Measurements from ENCODE around the gene MTPN. TPM values are rescaled to one million over a fixed set of nuclear protein-coding genes. Genes with fewer than 3 reads are reported as not detected.

The MTPN gene
- total RNA-seq, 1 donor from 2014 or later = 148 TPM

DNA sequence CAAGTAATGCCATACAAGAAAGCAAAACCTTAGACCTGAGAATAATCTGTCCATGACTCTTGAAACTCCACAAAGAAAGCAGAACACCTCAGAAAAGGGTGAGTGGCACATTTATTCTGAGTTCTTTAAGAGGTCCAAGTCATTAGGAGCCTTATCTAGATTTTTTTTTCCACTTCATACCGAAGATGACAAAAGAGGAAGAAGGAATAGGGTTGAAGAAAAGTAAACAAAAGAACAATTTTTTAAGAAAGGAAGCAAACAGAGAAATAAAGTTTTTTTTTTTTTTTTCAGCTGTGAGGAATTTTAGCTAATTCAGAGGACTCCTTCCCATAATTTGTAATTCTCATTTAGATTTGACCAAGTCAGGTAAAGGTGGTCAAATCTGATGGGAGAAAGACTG is 13.1 kb upstream of the MTPN start:
- DNase-seq (ENCODE audit: extremely low read depth, low read depth, low spot score) = no peak

DNA sequence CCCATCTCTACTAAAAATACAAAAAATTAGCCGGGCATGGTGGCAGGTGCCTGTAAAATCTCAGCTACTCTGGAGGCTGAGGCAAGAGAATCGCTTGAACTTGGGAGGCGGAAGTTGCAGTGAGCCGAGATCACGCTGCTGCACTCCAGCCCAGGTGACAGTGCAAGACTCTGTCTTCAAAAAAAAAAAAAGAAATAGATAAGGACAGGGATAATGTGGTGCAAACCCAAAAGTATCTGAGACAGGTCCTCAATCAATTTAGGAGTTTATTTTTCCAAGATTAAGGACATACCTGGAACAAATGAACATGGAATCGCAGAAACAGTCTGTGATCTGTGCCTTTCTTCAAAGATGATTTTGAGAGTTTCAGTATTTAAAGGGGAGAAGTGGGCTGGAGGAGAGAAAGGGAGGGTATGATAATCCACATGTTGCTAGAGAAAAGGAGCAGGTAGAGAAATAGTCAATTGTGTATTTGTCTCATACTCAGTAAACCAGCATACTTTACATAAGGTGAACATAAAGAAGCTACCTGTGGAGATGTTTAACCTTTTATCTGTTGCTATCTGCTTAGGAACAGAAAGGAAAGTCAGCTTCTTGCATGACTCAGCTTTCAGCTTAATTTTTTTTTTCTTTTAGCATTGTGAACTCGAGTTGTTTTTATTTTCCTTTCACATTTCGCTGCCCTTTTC is 4.9 kb upstream of the MTPN start:
- no peak for DNase-seq (ENCODE audit: extremely low read depth, low read depth, low spot score)

DNA sequence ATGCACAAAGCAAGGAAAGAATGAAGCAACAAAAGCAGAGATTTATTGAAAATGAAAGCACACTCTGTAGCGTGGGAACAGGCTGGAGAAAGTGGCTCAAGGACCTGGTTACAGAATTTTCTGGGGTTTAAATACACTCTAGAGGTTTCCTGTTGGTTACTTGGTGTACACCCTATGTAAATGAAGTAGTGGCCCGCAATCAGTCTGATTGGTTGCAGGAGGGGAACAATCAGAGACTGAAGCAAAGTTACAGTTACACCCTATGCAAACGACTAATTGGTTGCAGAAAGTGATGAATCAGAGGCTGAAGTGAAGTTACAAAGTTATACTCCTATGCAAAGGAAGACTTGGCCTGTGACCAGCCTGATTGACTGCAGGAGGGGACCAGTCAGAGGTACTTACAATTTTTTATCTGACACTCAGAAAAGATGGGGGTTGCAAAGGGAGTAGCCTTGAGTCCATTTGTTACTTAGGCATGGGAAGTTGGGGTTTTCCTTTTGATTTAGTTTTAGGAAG is 3.6 kb upstream of the MTPN start:
- peak; percentile 69 for DNase-seq (ENCODE audit: extremely low read depth, low read depth, low spot score)

DNA sequence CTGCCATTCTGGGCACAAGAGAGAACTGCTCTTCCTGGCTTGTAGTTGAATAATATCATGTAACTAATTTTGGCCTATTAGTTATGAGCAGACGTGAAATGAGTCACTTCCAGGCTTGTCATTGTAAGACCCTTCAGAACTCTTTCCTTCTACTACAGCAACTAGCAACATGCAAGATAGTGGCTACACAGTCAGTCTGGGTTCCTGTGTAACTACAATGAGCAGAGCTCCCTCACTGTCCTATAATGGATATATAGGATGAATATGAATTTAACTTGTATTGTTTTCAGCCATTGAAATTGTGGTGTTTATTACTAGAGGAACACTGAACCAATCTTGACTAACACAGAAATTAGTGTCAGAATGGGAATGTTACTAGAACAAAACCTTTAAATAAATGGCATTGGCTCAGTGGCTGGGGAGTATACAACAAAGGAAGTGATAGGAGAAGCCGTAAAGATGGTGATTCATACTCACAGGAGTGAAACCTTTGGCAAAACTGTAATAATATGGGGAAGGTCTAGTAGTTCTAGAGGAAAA is 2.9 kb upstream of the MTPN start:
- DNase-seq (ENCODE audit: extremely low read depth, low read depth, low spot score) = peak; percentile 81

DNA sequence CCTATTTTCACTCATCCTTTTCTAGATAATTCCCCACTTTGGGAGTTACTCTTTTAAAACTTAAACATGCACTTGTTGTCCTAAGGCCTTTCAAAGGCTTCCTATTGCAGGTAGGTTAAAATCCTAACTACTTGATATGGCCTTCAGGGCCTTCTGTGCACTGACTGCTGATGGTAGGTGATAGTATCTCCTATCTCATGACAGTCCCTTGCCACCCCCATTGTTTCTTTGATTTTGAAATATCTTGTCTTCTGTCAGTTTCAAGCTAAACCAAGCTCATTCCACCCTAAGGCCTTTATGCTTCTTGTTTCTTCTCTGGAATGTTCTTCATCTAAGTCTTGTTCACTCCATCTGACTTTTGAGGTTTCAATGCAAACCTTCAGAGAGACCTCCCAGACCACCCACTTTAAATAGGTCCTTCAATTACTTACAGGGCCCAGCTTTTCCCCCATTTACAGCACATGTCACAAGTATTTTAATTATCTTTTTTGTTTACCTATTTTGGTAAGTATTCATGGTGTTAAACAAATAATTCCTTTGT is 2.4 kb upstream of the MTPN start:
- no peak for DNase-seq (ENCODE audit: extremely low read depth, low read depth, low spot score)

DNA sequence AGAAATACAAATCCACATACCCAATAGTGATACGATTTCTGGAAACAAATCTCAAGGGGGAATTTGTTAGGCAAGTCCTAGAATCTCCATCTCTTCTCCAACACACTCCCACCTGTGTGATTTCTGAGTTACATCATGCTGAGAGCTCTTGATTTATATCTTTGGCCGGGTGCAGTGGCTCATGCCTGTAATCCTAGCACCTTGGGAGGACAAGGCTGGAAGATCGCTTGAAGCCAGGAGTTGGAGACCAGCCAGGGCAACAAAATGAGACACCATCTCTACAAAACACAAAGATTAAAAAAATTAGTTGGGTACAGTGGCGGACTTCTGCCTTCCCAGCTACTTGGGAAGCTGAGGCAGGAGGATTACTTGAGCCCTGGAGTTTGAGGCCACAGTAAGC is 1.5 kb upstream of the MTPN start:
- DNase-seq (ENCODE audit: extremely low read depth, low read depth, low spot score) = no peak

DNA sequence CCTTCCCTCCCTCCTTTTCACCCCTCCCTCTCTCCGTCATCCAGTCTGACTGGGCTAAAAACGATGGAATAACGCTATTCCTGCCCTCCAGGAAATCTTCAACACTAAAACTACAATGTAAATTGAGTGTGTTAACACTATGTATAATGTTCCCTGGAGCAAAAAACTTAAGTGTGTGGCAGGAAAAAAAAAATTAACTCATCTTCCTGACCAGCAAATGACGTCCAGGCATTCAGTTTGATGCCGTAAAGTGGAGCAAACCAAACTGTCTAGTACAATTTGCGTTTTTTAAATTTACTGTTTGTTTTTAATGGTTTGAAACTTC is 545 bp upstream of the MTPN start:
- peak; percentile 12 for DNase-seq (ENCODE audit: extremely low read depth, low read depth, low spot score)

DNA sequence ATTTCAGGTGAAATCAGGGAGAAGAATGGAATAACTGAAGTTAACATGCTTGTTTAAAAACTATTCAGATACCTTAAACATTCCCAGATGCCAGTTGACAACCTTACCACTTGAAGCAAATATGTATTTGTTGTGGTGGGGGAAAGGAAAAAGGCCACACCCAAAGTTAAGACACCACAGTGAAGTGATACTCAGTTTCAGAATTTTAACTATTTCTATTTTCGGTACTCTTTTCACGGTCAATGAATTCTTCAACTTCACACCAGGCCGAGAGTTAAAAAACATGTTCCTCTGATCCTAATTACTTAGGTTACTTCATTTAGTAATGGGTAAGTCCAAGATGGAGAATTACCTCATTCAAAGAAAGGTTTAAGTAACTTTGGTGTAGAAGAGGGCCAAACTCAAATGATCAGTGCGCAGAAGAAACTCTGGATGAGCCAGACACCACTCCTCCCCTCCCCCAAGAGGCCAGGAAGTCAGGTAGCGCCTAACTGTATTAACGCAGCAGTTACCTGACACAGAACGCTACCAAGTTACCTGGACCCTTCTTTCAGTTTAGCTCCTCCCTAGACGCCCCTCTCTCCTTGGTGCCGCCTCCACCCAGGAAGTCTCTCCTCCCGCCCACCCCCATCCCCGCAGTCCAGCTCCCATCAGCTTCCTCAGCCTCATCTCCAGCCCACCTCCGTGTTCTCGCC is 700 bp downstream of the MTPN start:
- no peak for DNase-seq (ENCODE audit: extremely low read depth, low read depth, low spot score)

DNA sequence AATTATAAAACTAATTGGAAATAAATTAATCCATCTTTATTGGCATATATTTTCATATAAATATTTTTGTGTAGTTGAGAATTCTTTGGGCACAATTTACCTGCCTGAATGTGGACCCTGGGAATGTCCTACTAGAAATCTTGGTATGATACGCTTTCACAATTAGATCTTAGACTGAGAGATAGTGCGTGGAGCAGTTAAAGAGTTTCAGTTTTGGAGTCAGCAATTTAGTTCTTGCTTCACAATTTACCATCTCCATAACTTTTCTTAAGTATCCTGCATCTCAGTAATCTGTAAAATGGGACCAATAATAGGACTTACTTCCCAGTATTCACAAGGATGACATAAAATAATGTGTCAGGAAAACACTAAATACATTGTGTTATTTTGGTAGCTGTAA is 2.0 kb downstream of the MTPN start:
- DNase-seq (ENCODE audit: extremely low read depth, low read depth, low spot score) = no peak

DNA sequence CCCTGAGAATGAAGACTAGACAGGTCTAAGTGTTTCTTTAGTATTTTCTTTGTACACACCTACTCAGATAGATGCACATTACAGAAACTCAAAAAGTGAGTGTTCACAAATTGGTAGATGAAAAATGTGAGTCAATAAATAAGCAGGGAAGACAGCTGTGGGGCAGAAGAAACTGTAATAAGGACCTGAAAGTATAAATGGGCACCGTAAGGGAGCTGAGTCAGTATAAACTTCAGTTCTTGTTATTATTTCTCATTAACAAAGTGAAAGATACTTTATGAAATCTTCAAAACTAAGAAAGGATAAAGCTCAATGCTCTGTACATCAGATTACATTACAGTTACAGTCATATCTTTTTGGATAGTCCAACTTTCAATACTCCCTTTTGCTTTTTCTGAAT is 2.5 kb downstream of the MTPN start:
- DNase-seq (ENCODE audit: extremely low read depth, low read depth, low spot score) = no peak

DNA sequence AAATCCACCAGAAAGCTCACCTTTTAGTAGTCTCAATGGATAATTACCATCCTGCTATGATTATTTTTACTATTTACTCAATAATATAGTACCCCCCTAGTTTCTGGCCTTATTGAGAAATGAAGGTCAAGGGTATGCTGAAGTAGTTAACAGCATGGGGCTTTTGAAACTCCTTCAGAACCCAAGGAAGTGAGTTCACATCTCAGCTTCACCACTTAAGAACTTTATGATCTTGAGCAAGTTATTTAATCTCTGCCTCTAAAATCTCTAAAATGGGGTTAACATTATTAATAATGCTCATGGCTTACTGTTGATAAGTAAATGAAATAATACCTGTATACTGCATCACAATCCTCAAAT is 5.8 kb downstream of the MTPN start:
- DNase-seq (ENCODE audit: extremely low read depth, low read depth, low spot score) = no peak

DNA sequence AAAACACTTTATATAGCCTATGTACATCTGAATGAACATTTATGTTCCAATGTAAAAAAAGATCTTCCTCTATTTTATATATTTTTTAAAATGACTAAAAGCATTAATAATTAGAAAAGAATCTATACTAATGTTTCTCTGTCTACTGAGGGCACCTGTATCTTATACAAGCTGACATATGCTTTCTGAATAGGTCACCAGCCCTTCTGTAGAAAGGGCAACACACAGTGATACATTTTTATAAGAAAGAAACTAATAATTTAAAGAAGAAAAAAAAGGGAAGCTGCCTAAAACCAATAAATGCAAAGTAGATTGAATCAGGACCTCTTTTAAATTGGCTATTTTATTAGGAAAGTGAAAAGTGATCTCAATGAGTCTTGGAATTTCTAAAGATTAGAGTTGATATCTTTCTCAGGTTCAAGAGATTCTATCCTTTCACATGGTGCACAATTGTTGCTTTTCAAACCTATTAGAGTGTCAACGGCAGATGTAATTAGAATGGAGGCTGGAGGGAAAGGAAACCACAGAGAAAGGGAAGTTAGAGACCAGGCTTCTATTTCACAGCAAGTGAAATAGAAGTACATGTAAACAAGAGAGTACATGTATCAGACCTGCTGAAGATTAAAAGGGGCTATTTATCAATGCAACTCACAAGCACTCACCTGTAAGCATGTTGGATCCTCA is 6.3 kb downstream of the MTPN start:
- no peak for DNase-seq (ENCODE audit: extremely low read depth, low read depth, low spot score)

DNA sequence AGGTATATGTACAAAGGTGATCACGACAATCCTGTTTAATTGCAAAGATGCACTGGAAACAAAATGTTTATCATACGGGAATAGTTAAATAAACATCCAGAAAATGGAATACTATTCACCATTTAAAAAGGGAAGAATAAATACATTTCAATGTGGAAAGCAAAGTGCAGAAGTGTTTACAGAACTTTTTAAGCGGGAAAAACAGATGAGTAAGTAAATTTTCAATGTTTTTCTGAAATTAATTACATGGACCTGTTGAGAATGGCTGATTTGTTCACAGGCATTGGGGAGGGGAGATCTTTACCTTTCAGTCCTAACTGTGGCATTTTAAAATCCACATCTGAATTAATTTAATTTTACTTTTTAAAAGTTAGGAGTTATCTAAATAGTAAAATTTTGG is 7.1 kb downstream of the MTPN start:
- DNase-seq (ENCODE audit: extremely low read depth, low read depth, low spot score) = no peak

DNA sequence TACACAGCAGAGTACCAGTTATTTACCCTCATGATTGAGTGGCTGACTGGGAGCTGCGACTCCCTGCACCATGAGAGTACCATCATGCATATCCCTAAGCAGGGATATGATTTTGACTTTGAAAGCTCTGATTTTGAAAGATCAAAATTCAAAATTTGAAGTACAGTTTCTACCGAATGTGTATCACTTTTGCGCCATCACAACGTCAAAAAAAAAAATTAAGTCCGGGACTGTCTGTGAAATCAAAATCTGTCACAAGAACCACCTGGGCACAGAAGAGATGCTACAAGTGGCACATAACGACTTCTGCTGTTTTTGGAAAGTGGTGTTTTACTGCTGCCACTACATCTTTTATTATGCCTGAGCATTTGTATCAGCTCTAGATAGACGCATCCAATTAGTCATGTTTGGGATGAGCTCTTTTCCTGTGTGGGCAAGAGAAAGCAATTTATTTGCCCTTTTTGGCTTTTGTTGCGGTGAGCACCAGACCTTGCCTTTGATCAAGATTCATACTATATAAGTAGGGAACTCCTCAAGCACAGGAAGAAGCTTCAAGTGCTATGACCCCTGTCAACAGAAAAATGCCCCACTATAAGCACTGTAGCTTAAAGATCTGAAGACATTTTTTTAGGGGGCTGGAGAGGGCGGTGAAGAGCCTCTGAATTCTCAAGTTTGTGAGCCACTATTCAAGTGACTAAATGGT is 10.7 kb downstream of the MTPN start:
- no peak for DNase-seq (ENCODE audit: extremely low read depth, low read depth, low spot score)

DNA sequence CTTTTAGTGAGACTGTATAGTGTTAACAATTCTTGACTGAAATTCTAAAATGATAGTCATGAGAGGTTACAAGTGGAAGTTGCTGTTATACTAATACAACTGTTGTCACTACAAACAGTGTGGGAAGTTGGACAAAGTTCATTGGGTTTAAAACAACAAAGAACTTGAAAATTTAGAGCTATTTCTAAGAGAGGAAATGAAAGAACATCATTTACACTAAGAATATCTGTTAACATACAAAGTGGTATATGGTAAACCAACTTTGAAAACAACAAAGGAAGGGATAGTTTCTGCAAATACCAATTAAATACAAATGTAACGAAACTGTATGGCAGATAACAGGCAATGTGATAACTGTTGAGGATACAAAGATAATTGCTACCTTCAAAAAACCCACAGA is 11.6 kb downstream of the MTPN start:
- DNase-seq (ENCODE audit: extremely low read depth, low read depth, low spot score) = no peak

DNA sequence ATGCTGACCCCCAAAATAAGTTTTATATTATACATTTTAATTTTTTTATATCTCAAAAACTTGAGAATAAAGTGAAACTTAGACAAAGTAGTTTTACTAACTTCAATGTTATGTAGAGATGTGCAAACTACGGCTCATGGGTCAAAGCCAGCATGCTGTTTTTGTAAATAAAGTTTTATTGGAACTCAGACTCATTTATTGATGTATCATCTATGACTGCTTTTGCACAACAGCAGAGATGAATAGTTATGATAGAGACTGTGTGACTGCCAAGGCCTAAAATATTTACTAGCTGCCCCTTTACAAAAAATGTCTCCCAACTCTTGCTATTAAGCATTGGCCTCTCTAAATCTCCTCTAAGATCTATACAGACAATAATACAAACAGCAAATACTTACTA is 12.4 kb downstream of the MTPN start:
- no peak for DNase-seq (ENCODE audit: extremely low read depth, low read depth, low spot score)

DNA sequence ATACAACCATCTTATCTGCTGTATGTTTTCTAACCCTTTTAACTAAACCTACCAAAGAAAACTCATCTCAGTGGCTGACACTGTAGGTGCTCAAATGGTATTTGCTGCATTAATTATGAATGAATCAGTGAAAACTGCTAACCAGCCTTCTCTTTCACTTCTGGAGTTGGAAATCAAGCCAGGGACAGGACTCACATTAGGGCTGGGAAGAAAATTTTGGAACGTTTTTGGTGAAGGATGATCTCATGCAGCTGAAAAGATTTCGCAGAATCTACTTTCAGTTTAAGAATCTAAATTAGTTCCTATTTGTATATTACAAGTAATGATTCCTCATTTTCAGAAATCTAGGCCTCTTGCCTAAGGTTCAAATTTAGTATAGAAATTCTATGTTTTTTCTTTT is 12.9 kb downstream of the MTPN start:
- DNase-seq (ENCODE audit: extremely low read depth, low read depth, low spot score) = no peak

DNA sequence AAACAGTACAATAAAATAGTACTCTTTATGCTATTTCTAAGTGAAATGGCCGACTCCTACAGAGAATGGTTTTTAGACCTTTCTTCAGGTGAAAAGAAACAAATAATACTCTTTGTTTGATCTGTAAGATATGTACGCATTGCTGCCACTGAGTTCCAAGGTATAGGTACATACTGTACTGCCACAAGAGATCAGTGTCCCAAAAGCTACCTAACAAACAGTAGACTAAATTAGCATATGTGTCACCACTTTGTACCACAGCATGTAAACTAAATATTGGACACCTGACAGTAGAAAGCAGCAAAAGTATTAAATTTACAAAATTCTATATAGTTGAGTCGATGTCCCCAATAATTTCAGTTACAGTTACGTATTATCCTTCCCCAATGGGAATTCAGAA is 14.4 kb downstream of the MTPN start:
- DNase-seq (ENCODE audit: extremely low read depth, low read depth, low spot score) = no peak

DNA sequence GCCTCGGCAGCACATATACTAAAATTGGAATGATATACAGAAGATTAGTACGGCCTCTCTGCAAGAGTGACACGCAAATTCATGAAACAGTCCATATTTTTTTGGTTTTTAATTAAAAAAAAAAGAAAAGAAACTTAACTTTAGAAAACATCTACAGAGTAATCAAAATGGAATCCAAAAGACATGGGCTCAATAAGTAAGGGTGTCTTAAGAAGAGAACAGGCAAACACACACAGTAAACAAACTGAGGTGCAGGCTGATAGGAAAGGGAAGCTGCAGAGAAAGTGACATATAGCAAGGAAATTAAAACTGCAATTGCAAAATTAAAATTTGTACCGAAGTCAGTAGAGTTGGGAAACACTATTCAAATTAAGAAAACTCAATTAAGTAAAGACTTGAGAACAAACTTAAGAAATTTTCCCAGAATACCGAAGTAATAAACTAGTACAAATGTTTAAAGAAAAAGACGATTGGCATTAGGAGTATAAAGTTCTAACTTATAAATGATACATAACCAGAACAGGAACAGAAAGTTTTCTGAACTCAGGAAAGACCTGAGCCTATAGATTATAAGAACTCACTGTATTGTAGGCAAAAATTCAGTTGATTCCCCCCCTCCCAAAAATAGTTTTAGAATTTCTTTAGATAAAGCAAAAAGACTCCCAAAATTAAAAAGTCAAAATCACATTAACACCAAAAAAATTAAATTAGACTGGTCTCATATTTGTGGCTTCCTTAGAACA is 16.3 kb downstream of the MTPN start:
- DNase-seq (ENCODE audit: extremely low read depth, low read depth, low spot score) = no peak

DNA sequence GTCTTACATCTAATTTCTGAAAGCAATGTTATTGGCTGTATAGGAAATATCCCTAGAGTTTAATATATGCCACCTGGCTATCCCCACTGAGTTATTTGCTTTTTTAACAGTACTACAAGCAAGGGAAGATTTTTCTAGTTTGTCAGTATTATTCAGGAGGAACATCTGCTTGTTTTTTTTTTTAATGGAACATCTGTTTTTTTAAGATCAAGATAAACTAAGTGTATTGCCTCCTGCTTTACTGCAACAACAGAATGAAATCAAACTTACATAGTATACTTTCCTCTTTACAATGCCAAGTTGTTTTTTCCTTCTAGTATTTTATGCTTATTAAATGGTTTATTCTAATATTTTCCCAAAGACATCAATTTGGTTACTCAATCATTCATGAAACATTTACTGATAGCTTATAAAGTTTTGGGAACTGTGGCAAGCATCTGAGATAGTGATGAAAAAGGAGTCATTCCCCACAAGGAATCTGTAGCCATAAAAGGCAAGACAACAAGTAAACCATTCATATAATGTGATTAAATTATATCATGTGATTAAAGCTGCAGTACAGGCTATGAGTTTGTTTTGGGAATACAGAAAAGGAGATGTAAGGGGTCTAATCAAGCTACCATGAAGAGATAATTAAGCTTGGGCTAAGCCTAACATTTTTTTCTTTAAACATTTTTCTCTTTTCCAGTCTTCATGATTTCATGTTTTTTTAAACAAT is 17.4 kb downstream of the MTPN start:
- DNase-seq (ENCODE audit: extremely low read depth, low read depth, low spot score) = no peak
